K562 (cell line): ENCODE measurements around the gene NACC1. TPM values are rescaled to one million over a fixed set of nuclear protein-coding genes. Genes with fewer than 3 reads are reported as not detected.

Experiments used
- BACH1 ChIP-seq: fragments of 200-800 bp; sonication (Bioruptor generic); IDR thresholded peaks from 2 replicates; pipeline ENCODE4 v1.6.1; 2016; ENCODE audit warnings: missing genetic modification characterization, missing compliant biosample characterization
- ETV1 ChIP-seq: fragments of 450-650 bp; conservative IDR thresholded peaks from 2 replicates; pipeline ENCODE4 v1.6.1; 2016; ENCODE audit warnings: missing genetic modification characterization, control low read depth, low read depth, missing compliant biosample characterization
- KDM4B ChIP-seq, 2 experiments: fragments of 450-650 bp in 1 of 2; sonication (generic) in 1 of 2; IDR thresholded peaks; 2 replicates each; pipeline ENCODE4 v1.6.1; 2016 to 2017; ENCODE audit warnings: borderline replicate concordance in 2 of 2, antibody characterized with exemption in 1 of 2, low read depth in 1 of 2, mild to moderate bottlenecking in 1 of 2
- MECOM ChIP-seq: fragments of 250-450 bp; sonication (Bioruptor Pico); IDR thresholded peaks from 2 replicates; pipeline ENCODE4 v1.8.0; 2022; ENCODE audit warnings: inconsistent platforms
- MEF2A ChIP-seq: IDR thresholded peaks from 2 replicates; pipeline ENCODE4 v1.6.1; 2011; ENCODE audit warnings: low read depth, mild to moderate bottlenecking, low read length, moderate library complexity; ENCODE audit not compliant: control insufficient read depth
- NR3C1 ChIP-seq: sonication (generic); formaldehyde crosslinking; IDR thresholded peaks from 2 replicates; pipeline ENCODE4 v1.8.1; 2022; ENCODE audit warnings: missing genetic modification reagents
- PTTG1 ChIP-seq: fragments of 450-650 bp; IDR thresholded peaks from 2 replicates; pipeline ENCODE4 v1.6.1; 2016; ENCODE audit warnings: low read depth, mild to moderate bottlenecking, missing genetic modification characterization, missing compliant biosample characterization
- SIN3A ChIP-seq, 2 experiments: fragments of 150-350 bp in 1 of 2; IDR thresholded peaks; 2 replicates each; pipeline ENCODE4 v1.6.1; 2011 to 2016; ENCODE audit warnings: borderline replicate concordance in 2 of 2, low read depth in 2 of 2, low read length in 2 of 2, mild to moderate bottlenecking in 2 of 2, moderate library complexity in 2 of 2; ENCODE audit not compliant: control insufficient read depth in 1 of 2
- STAT5B ChIP-seq: fragments of 250-450 bp; sonication (Bioruptor Pico); IDR thresholded peaks from 2 replicates; pipeline ENCODE4 v1.8.0; 2021; ENCODE audit warnings: mild to moderate bottlenecking, inconsistent platforms
- TEAD1 ChIP-seq, 2 experiments: fragments of 450-650 bp in 1 of 2; sonication (generic) in 1 of 2; formaldehyde crosslinking; IDR thresholded peaks; 2 replicates each; pipeline versions ENCODE4 v1.4.0 to v1.8.0; 2020 to 2022; ENCODE audit warnings: mild to moderate bottlenecking in 2 of 2, missing genetic modification reagents in 1 of 2
- ZBTB8A ChIP-seq: fragments of 450-650 bp; IDR thresholded peaks from 2 replicates; pipeline ENCODE4 v1.6.1; 2018; ENCODE audit warnings: mild to moderate bottlenecking, moderate library complexity; ENCODE audit not compliant: partially characterized antibody
- polyA plus RNA-seq, 8 experiments: library from polyadenylated mRNA; depleted of rRNA in 4 of 8; stranded (reverse) in 5 of 8; unstranded in 3 of 8; fragments of >200 nt; fragmentation: Nextera tagmentation in 2 of 8; fragmentation: Illumina TruSeq in 1 of 8; extraction: Ambion mirVana in 2 of 8; extraction: Trizol in 1 of 8; gene quantifications; 2 replicates each; pipeline versions ENCODE4 v1.2.1 to v1.2.3, GENCODE V29; 2011 to 2014; ENCODE audit warnings: inconsistent platforms in 1 of 8, missing spikeins in 1 of 8
- total RNA-seq, 7 experiments: library from RNA; depleted of rRNA in 6 of 7; stranded (reverse); fragments of >200 nt in 6 of 7; fragmentation: Illumina TruSeq in 2 of 7; extraction: Trizol in 2 of 7; gene quantifications; 2 replicates each; pipeline versions ENCODE4 v1.2.1 to v1.2.3, GENCODE V29; 2011 to 2021; ENCODE audit warnings: low replicate concordance in 1 of 7
- TF ChIP-seq, protein P1 (sequence below), 2 experiments: fragments of 450-650 bp; IDR thresholded peaks; 2 replicates each; pipeline ENCODE4 v1.6.1; 2018; ENCODE audit warnings: mild to moderate bottlenecking in 2 of 2, low read depth in 1 of 2; ENCODE audit not compliant: partially characterized antibody in 2 of 2
- TF ChIP-seq, protein P2 (sequence below): fragments of 250-450 bp; sonication (Bioruptor Pico); IDR thresholded peaks from 2 replicates; pipeline ENCODE4 v1.8.0; 2022; ENCODE audit warnings: inconsistent platforms, mild to moderate bottlenecking, moderate library complexity, borderline replicate concordance
- TF ChIP-seq, protein P3 (sequence below): fragments of 200-800 bp; sonication (Bioruptor generic); IDR thresholded peaks from 2 replicates; pipeline ENCODE4 v1.6.1; 2017; ENCODE audit warnings: missing genetic modification characterization, missing compliant biosample characterization
- TF ChIP-seq, protein P4 (sequence below): sonication (generic); formaldehyde crosslinking; IDR thresholded peaks from 2 replicates; pipeline ENCODE4 v1.8.1; 2023; ENCODE audit warnings: mild to moderate bottlenecking, missing genetic modification reagents

Gene NACC1
- total and polyA plus RNA-seq, 9 of the 15 experiments (the other 6 are each of a cell fraction or from before 2014, with no cell fraction given): 0.04 to 96.6 (median 25.8) TPM

DNA sequence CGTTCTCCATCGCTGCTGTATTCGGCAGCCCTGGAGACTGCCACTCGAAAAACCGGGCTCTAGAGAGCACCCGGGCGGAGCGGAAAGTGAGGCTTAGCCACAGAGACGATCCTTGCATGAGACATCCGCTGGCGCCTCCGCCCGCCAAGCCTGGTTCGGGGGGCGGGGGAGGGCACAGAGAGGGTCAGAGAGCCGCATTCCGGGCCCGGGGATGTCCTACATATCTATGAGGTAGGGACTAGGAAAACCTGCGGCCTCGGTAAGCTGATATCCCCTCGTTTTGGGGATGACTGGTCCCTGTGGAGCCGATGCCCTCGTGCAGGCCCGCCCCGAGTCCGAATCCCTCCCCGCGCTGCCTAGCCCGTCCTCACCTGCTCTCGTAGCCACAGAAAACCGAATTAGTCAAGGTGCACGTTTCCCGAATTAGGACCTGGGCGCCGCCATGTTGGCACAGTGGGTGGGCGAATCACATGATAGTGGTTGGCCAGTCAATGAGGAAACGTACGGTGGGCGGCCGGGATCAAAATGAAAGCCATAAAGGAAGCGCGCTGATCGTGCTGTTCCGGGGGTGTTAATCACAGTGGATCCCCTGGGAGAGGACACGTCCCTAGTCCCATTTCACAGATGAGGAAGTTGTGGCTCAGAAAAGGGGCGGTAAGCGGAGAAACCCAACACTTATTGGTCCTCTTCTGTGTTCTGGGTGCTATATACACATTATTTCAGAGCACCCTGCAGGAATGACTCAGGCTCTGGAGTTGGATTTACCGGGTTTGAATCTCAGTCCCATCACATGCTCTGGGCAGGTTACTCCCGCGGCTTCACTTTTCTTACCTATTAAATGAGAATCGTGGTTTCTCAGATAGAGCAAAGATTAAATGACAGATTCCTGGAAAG is 1.5 kb upstream of the NACC1 start, which contains the start of gene TRMT1 (continued):
- TF ChIP-seq, protein P1, sequence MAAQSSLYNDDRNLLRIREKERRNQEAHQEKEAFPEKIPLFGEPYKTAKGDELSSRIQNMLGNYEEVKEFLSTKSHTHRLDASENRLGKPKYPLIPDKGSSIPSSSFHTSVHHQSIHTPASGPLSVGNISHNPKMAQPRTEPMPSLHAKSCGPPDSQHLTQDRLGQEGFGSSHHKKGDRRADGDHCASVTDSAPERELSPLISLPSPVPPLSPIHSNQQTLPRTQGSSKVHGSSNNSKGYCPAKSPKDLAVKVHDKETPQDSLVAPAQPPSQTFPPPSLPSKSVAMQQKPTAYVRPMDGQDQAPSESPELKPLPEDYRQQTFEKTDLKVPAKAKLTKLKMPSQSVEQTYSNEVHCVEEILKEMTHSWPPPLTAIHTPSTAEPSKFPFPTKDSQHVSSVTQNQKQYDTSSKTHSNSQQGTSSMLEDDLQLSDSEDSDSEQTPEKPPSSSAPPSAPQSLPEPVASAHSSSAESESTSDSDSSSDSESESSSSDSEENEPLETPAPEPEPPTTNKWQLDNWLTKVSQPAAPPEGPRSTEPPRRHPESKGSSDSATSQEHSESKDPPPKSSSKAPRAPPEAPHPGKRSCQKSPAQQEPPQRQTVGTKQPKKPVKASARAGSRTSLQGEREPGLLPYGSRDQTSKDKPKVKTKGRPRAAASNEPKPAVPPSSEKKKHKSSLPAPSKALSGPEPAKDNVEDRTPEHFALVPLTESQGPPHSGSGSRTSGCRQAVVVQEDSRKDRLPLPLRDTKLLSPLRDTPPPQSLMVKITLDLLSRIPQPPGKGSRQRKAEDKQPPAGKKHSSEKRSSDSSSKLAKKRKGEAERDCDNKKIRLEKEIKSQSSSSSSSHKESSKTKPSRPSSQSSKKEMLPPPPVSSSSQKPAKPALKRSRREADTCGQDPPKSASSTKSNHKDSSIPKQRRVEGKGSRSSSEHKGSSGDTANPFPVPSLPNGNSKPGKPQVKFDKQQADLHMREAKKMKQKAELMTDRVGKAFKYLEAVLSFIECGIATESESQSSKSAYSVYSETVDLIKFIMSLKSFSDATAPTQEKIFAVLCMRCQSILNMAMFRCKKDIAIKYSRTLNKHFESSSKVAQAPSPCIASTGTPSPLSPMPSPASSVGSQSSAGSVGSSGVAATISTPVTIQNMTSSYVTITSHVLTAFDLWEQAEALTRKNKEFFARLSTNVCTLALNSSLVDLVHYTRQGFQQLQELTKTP (IDR thresholded peaks at IDR 0.05; ENCODE audit: low read depth in 1 of 2, partially characterized antibody in 2 of 2): peak; percentile 56 to 92
- TF ChIP-seq, protein P2, sequence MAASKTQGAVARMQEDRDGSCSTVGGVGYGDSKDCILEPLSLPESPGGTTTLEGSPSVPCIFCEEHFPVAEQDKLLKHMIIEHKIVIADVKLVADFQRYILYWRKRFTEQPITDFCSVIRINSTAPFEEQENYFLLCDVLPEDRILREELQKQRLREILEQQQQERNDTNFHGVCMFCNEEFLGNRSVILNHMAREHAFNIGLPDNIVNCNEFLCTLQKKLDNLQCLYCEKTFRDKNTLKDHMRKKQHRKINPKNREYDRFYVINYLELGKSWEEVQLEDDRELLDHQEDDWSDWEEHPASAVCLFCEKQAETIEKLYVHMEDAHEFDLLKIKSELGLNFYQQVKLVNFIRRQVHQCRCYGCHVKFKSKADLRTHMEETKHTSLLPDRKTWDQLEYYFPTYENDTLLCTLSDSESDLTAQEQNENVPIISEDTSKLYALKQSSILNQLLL (CRISPR knock-in tag): no peak
- no peak for TF ChIP-seq NR3C1
- no peak for TF ChIP-seq ZBTB8A
- TF ChIP-seq SIN3A (IDR thresholded peaks at IDR 0.05; ENCODE audit: borderline replicate concordance in 2 of 2, control insufficient read depth in 1 of 2, low read depth in 2 of 2, low read length in 2 of 2): peak; percentile 100
- TF ChIP-seq PTTG1: no peak
- 0 out of 2 replicates have a peak, but pooled peaks have one; percentile 1 for TF ChIP-seq MEF2A
- peak; percentile 41; the same call in 1 of the 2 replicates for TF ChIP-seq BACH1
- no peak; the same call in 1 of the 2 replicates for TF ChIP-seq MECOM (CRISPR knock-in tag)
- TF ChIP-seq ETV1 (tag): peak; percentile 81
- TF ChIP-seq, protein P3, sequence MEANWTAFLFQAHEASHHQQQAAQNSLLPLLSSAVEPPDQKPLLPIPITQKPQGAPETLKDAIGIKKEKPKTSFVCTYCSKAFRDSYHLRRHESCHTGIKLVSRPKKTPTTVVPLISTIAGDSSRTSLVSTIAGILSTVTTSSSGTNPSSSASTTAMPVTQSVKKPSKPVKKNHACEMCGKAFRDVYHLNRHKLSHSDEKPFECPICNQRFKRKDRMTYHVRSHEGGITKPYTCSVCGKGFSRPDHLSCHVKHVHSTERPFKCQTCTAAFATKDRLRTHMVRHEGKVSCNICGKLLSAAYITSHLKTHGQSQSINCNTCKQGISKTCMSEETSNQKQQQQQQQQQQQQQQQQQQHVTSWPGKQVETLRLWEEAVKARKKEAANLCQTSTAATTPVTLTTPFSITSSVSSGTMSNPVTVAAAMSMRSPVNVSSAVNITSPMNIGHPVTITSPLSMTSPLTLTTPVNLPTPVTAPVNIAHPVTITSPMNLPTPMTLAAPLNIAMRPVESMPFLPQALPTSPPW: peak; percentile 63
- TF ChIP-seq KDM4B (IDR thresholded peaks at IDR 0.05; ENCODE audit: borderline replicate concordance in 2 of 2, low read depth in 1 of 2): 0 out of 4 replicates have a peak, but pooled peaks of 1 of the 2 experiments have one; percentile 27
- TF ChIP-seq TEAD1 (CRISPR knock-in tag; IDR thresholded peaks at IDR 0.05): no peak
- TF ChIP-seq STAT5B (CRISPR knock-in tag): no peak
- TF ChIP-seq, protein P4, sequence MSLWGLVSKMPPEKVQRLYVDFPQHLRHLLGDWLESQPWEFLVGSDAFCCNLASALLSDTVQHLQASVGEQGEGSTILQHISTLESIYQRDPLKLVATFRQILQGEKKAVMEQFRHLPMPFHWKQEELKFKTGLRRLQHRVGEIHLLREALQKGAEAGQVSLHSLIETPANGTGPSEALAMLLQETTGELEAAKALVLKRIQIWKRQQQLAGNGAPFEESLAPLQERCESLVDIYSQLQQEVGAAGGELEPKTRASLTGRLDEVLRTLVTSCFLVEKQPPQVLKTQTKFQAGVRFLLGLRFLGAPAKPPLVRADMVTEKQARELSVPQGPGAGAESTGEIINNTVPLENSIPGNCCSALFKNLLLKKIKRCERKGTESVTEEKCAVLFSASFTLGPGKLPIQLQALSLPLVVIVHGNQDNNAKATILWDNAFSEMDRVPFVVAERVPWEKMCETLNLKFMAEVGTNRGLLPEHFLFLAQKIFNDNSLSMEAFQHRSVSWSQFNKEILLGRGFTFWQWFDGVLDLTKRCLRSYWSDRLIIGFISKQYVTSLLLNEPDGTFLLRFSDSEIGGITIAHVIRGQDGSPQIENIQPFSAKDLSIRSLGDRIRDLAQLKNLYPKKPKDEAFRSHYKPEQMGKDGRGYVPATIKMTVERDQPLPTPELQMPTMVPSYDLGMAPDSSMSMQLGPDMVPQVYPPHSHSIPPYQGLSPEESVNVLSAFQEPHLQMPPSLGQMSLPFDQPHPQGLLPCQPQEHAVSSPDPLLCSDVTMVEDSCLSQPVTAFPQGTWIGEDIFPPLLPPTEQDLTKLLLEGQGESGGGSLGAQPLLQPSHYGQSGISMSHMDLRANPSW (CRISPR knock-in tag): no peak
